Endothelial cell (in vitro differentiated cells): Measurements from ENCODE around the gene CDC42EP3. TPM values are rescaled to one million over a fixed set of nuclear protein-coding genes. Genes with fewer than 3 reads are reported as not detected.

ENCODE experiments used
- DNase-seq: peaks from one replicate; pipeline ENCODE4 v3.0.0; 2021; ENCODE audit warnings: low spot score
- H3K27ac Mint-ChIP-seq: one replicate; pipeline ENCODE4 v1.8.0; 2021; ENCODE audit warnings: mixed read lengths, inconsistent platforms; ENCODE audit not compliant: unreplicated experiment
- H3K27me3 Mint-ChIP-seq: one replicate; pipeline ENCODE4 v1.8.0; 2021; ENCODE audit warnings: mild to moderate bottlenecking, moderate library complexity, mixed read lengths, inconsistent platforms; ENCODE audit not compliant: unreplicated experiment
- H3K36me3 Mint-ChIP-seq: one replicate; pipeline ENCODE4 v1.8.0; 2021; ENCODE audit warnings: mild to moderate bottlenecking, low read depth, mixed read lengths, inconsistent platforms; ENCODE audit not compliant: unreplicated experiment
- H3K4me1 Mint-ChIP-seq: one replicate; pipeline ENCODE4 v1.8.0; 2021; ENCODE audit warnings: mild to moderate bottlenecking, mixed read lengths, inconsistent platforms; ENCODE audit not compliant: unreplicated experiment
- H3K4me3 Mint-ChIP-seq: one replicate; pipeline ENCODE4 v1.8.0; 2021; ENCODE audit warnings: mild to moderate bottlenecking, mixed read lengths, inconsistent platforms; ENCODE audit not compliant: unreplicated experiment
- H3K9me3 Mint-ChIP-seq: one replicate; pipeline ENCODE4 v1.8.0; 2021; ENCODE audit warnings: mixed read lengths, inconsistent platforms; ENCODE audit not compliant: unreplicated experiment
- total RNA-seq: library from RNA; stranded (reverse); fragmentation: NEBNext Ultra II Directional; extraction: Animal tissue kit (Norgen Biotek cat#: 25700); gene quantifications from one replicate; pipeline ENCODE4 v1.2.1, GENCODE V29; 2021; ENCODE audit not compliant: unreplicated experiment
- TF ChIP-seq, protein P1 (sequence below): fragments of 200-600 bp; sonication (generic); IDR thresholded peaks from one replicate; pipeline ENCODE4 v1.5.0; 2021; ENCODE audit warnings: antibody characterized with exemption; ENCODE audit not compliant: unreplicated experiment

CDC42EP3 gene
- total RNA-seq, 1 donor from 2014 or later, result 53.1 TPM

DNA sequence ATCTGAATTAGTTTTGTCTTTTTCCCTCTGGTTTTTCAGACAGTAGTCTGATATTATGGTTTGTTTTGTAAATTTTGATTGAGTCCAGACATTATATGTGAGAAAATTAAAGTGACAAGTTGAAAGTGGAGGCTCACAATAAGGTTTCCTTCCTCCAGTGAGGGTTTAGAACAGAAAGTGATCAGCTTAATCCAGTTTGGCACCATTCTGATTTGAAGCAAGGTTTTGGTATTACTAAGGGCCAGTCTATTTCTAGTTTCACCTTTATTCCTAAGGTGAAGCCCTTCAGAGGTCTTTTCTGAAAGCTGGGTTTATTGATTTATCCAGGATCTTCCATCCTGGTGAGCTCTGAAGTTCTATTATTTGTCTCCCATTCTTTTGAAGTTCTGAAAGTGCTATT, 68.7 kb downstream of the CDC42EP3 start:
- H3K27me3 Mint-ChIP-seq, result peaks cover 2% of the 10 kb centered on the region
- H3K9me3 Mint-ChIP-seq, result no peaks in the 10 kb centered on the region
- no peak overlapping the region for H3K27ac Mint-ChIP-seq
- no peak for DNase-seq
- no peaks in the 10 kb centered on the region for H3K36me3 Mint-ChIP-seq
- H3K4me3 Mint-ChIP-seq, result no peak overlapping the region
- TF ChIP-seq, protein P1, sequence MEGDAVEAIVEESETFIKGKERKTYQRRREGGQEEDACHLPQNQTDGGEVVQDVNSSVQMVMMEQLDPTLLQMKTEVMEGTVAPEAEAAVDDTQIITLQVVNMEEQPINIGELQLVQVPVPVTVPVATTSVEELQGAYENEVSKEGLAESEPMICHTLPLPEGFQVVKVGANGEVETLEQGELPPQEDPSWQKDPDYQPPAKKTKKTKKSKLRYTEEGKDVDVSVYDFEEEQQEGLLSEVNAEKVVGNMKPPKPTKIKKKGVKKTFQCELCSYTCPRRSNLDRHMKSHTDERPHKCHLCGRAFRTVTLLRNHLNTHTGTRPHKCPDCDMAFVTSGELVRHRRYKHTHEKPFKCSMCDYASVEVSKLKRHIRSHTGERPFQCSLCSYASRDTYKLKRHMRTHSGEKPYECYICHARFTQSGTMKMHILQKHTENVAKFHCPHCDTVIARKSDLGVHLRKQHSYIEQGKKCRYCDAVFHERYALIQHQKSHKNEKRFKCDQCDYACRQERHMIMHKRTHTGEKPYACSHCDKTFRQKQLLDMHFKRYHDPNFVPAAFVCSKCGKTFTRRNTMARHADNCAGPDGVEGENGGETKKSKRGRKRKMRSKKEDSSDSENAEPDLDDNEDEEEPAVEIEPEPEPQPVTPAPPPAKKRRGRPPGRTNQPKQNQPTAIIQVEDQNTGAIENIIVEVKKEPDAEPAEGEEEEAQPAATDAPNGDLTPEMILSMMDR, result no peak
- H3K4me1 Mint-ChIP-seq, result peaks cover 3% of the 10 kb centered on the region

DNA sequence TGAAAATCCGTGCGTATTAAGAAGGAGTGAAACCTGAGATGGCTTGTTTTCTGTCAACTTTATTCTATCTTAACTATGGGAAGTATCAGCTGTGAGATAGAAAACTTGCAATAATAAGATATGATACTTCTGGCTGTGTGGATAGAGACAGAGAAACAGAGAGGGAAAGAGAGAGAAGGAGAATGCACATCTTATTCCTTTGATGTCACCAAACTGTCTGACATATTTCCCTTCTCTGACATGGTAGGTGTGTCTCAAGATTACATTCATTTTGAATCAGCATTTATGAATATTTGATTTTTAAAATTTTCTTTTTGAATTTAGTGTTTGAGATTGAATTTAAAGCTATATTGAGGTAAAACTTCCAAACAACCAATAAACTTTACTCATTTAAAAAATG, 69.4 kb downstream of the CDC42EP3 start:
- Mint-ChIP-seq H3K4me1 (peaks cover 3% of the 10 kb centered on the region), H3K27ac (no peak overlapping the region), H3K9me3 (no peaks in the 10 kb centered on the region), H3K36me3 (no peaks in the 10 kb centered on the region), H3K27me3 (peaks cover 2% of the 10 kb centered on the region), H3K4me3 (no peak overlapping the region)
- DNase-seq, result no peak
- TF ChIP-seq, protein P1, result no peak

DNA sequence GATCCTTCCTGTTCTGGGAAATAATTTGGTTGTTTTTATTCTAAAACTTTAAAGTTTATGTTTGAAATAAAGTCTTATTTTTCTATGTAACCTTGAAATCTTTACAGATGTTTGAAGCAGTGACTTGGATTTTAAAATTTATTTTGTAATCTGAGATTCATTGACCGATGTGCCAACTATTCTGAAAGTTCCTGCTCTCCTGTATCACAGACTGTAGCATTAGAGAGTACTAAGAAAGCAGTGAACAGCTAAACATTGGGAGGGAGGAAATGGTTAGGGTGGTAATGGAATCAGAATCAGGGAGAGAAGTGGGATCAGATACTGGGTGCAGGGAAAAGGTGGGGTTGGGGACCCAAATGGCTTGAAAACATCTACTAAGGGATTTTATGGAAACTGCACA, 69.9 kb downstream of the CDC42EP3 start:
- peaks cover 2% of the 10 kb centered on the region for H3K27me3 Mint-ChIP-seq
- H3K27ac Mint-ChIP-seq, result no peak overlapping the region
- H3K36me3 Mint-ChIP-seq, result no peaks in the 10 kb centered on the region
- no peak overlapping the region for H3K4me3 Mint-ChIP-seq
- H3K4me1 Mint-ChIP-seq, result peaks cover 3% of the 10 kb centered on the region
- no peak for DNase-seq
- TF ChIP-seq, protein P1, result no peak
- no peaks in the 10 kb centered on the region for H3K9me3 Mint-ChIP-seq

DNA sequence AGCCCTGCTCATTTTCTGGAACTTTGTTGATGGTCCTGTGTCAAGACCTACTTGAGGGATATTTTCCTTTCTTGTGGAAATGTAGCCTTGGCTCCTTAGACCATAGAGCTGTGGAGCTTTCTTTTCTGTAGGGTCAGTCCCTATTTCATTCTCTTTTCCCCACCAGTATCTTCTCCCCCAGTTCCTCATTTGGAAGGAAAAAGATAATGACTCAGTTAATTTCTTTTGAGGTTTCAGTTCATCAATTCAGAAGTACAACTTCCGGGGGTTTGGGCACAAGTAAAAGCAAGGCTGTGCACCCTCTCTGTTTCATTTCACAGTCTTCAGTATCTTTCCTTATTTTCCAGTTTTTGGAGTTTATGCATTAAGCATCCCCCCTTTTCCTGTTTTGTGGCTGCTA, 70.7 kb downstream of the CDC42EP3 start:
- Mint-ChIP-seq H3K27ac (no peak overlapping the region), H3K9me3 (no peaks in the 10 kb centered on the region), H3K36me3 (no peaks in the 10 kb centered on the region), H3K27me3 (peaks cover 2% of the 10 kb centered on the region), H3K4me1 (peaks cover 3% of the 10 kb centered on the region), H3K4me3 (no peak overlapping the region)
- TF ChIP-seq, protein P1, result no peak
- DNase-seq, result no peak

DNA sequence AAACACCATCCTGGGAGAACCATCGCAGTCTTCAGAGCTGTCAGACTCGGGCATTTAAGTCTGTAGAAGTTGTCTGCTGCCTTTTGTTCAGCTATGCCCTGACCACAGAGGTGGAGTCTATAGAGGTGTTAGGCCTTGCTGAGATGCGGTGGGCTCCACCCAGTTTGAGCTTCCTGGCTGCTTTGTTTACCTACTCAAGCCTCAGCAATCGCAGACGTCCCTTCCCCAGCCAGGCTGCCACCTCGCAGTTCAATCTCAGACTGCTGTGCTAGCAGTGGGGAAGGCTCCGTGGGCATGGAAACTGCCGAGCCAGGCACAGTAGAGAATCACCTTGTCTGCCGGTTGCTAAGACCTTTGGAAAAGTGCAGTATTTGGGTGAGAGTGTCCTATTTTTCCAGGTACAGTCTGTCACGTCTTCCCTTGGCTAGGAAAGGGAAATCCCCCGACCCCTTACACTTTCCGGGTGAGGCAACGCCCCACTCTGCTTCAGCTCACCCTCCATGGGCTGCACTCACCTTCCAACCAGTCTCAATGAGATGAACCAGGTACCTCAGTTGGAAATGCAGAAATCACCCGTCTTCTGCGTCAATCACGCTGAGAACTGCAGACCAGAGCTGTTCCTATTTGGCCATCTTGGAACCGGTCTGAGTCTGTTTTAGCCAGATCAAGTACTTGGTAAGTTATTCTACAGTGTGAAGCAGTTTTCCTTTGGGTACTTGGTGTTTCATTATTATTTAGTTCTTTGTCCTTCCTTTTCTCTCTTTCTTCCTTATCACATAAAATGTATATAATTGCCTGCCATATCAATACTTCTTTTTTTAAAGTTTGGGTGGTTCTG, 71.5 kb downstream of the CDC42EP3 start:
- H3K9me3 Mint-ChIP-seq, result no peaks in the 10 kb centered on the region
- peaks cover 2% of the 10 kb centered on the region for H3K27me3 Mint-ChIP-seq
- DNase-seq, result no peak
- H3K27ac Mint-ChIP-seq, result no peak overlapping the region
- peaks cover 3% of the 10 kb centered on the region for H3K4me1 Mint-ChIP-seq
- H3K4me3 Mint-ChIP-seq, result no peak overlapping the region
- H3K36me3 Mint-ChIP-seq, result no peaks in the 10 kb centered on the region
- TF ChIP-seq, protein P1, result no peak
